Spinal cord (tissue), 10 donors: ENCODE measurements around the gene ACTR3C. TPM values are rescaled to one million over a fixed set of nuclear protein-coding genes. Genes with fewer than 3 reads are reported as not detected.
A peak's percentile ranks its signal among the peaks of the same experiment; 100 is the strongest.
"Not testable (repeated sequence)": the region's sequence is repeated elsewhere in the genome, so short reads cannot be mapped to it uniquely, and the experiment has no call there.

Experiments used
- DNase-seq, 6 donors: peaks; one replicate each; pipeline versions ENCODE4 v3.0.0 to v3.0.0-alpha.2; 2013 to 2015; ENCODE audit warnings: low spot score in 6 of 6, low read depth in 4 of 6
- H3K27ac ChIP-seq: one replicate; pipeline ENCODE4 v1.5.1; 2013; ENCODE audit warnings: low read depth, low read length, control low read depth
- H3K27me3 ChIP-seq: one replicate; pipeline ENCODE4 v1.6.1; 2013; ENCODE audit warnings: low read length; ENCODE audit not compliant: control insufficient read depth, insufficient read depth
- H3K36me3 ChIP-seq: one replicate; pipeline ENCODE4 v1.6.1; 2013; ENCODE audit warnings: low read length; ENCODE audit not compliant: control insufficient read depth, insufficient read depth
- H3K4me1 ChIP-seq: one replicate; pipeline ENCODE4 v1.6.1; 2013; ENCODE audit warnings: low read length; ENCODE audit not compliant: control insufficient read depth, insufficient read depth
- H3K4me3 ChIP-seq: one replicate; pipeline ENCODE4 v1.5.1; 2013; ENCODE audit warnings: low read depth, low read length, control low read depth
- H3K9me3 ChIP-seq: one replicate; pipeline ENCODE4 v1.6.1; 2013; ENCODE audit warnings: low read length; ENCODE audit not compliant: control insufficient read depth, insufficient read depth
- WGBS: methylation state at CpG from one replicate; pipeline ENCODE4 v1.1.5; 2013; ENCODE audit warnings: missing lambda C conversion rate; ENCODE audit not compliant: insufficient coverage; 5-methylcytosine and 5-hydroxymethylcytosine counted together
- polyA plus RNA-seq, 2 donors: library from polyadenylated mRNA; unstranded; fragments of 120-200 nt; gene quantifications; one replicate each; pipeline ENCODE4 v1.2.1, GENCODE V29; 2013; ENCODE audit not compliant: insufficient read length in 2 of 2
- total RNA-seq, 2 donors: library from RNA; depleted of rRNA in 1 of 2; stranded (reverse); fragments of 120-200 nt in 1 of 2; fragments of >200 nt in 1 of 2; gene quantifications; one replicate each; pipeline versions ENCODE4 v1.2.3 to v1.2.4, GENCODE V29; 2013 to 2014
- donor health status: healthy.

ACTR3C gene
- total and polyA plus RNA-seq, 4 donors: 1.1 to 5.8 (median 4.3) TPM

GRCh38 chr7:150317748-150318444 lies 5.4 kb downstream of the ACTR3C start:
- Histone ChIP-seq H3K4me3 (no peak overlapping the region), H3K4me1 (peaks cover 4% of the 10 kb centered on the region), H3K9me3 (no peaks in the 10 kb centered on the region), H3K27me3 (no peaks in the 10 kb centered on the region), H3K27ac (no peak overlapping the region), H3K36me3 (no peaks in the 10 kb centered on the region)
- WGBS: 42% methylated on average over 6 of the region's 7 CpGs
- DNase-seq: no peak

GRCh38 chr7:150316987-150317386 lies 6.4 kb downstream of the ACTR3C start:
- H3K4me1 ChIP-seq, DNase-seq, H3K36me3 ChIP-seq, H3K9me3 ChIP-seq, H3K27me3 ChIP-seq, H3K27ac ChIP-seq, H3K4me3 ChIP-seq: not testable (repeated sequence)
- 89% methylated on average over 4 of the region's 6 CpGs for WGBS

GRCh38 chr7:150314639-150315239 lies 8.6 kb downstream of the ACTR3C start:
- no peak for DNase-seq
- H3K36me3 ChIP-seq: no peaks in the 10 kb centered on the region
- WGBS: 100% methylated on average over 2 of the region's 5 CpGs
- H3K27ac ChIP-seq: no peak overlapping the region
- no peak overlapping the region for H3K4me3 ChIP-seq
- H3K4me1 ChIP-seq: no peaks in the 10 kb centered on the region
- no peaks in the 10 kb centered on the region for H3K9me3 ChIP-seq
- H3K27me3 ChIP-seq: no peaks in the 10 kb centered on the region

GRCh38 chr7:150313870-150314269 lies 9.5 kb downstream of the ACTR3C start:
- 94% methylated on average over 5 of the region's 6 CpGs for WGBS
- Histone ChIP-seq H3K4me1 (no peaks in the 10 kb centered on the region), H3K36me3 (no peaks in the 10 kb centered on the region), H3K9me3 (no peaks in the 10 kb centered on the region), H3K27me3 (no peaks in the 10 kb centered on the region), H3K27ac (no peak overlapping the region), H3K4me3 (no peak overlapping the region)
- DNase-seq: no peak

- DNase-seq: no peak
- Histone ChIP-seq H3K4me1 (no peaks in the 10 kb centered on the region), H3K4me3 (no peak overlapping the region), H3K27ac (no peak overlapping the region), H3K9me3 (no peaks in the 10 kb centered on the region), H3K27me3 (no peaks in the 10 kb centered on the region), H3K36me3 (no peaks in the 10 kb centered on the region)
- WGBS: 100% methylated on average over 1 of the region's 3 CpGs
These were observed 10.0 kb downstream of the ACTR3C start for GRCh38 chr7:150313367-150313809.

GRCh38 chr7:150312649-150313366 lies 10.5 kb downstream of the ACTR3C start:
- not testable (repeated sequence) for H3K9me3 ChIP-seq, DNase-seq, H3K36me3 ChIP-seq, H3K27me3 ChIP-seq, H3K27ac ChIP-seq, H3K4me3 ChIP-seq, H3K4me1 ChIP-seq
- 78% methylated on average over 4 of the region's 7 CpGs for WGBS

GRCh38 chr7:150311711-150312110 lies 11.6 kb downstream of the ACTR3C start:
- H3K4me3 ChIP-seq: no peak overlapping the region
- H3K36me3 ChIP-seq: no peaks in the 10 kb centered on the region
- peak in 1 of 6 donors; percentile 38 for DNase-seq
- H3K9me3 ChIP-seq: no peaks in the 10 kb centered on the region
- H3K27me3 ChIP-seq: no peaks in the 10 kb centered on the region
- 38% methylated on average over 5 of the region's 5 CpGs for WGBS
- no peak overlapping the region for H3K27ac ChIP-seq
- no peaks in the 10 kb centered on the region for H3K4me1 ChIP-seq

GRCh38 chr7:150311146-150311545 lies 12.2 kb downstream of the ACTR3C start:
- Histone ChIP-seq H3K9me3 (no peaks in the 10 kb centered on the region), H3K4me1 (no peaks in the 10 kb centered on the region), H3K36me3 (no peaks in the 10 kb centered on the region), H3K4me3 (no peak overlapping the region), H3K27me3 (no peaks in the 10 kb centered on the region), H3K27ac (no peak overlapping the region)
- no peak for DNase-seq
- WGBS: 89% methylated on average over 4 of the region's 4 CpGs

- DNase-seq: no peak
- H3K36me3 ChIP-seq: no peaks in the 10 kb centered on the region
- no peak overlapping the region for H3K4me3 ChIP-seq
- no peaks in the 10 kb centered on the region for H3K27me3 ChIP-seq
- no peaks in the 10 kb centered on the region for H3K9me3 ChIP-seq
- no peak overlapping the region for H3K27ac ChIP-seq
- H3K4me1 ChIP-seq: no peaks in the 10 kb centered on the region
These were observed 14.8 kb downstream of the ACTR3C start for GRCh38 chr7:150308575-150308974.

GRCh38 chr7:150307904-150308303 lies 15.4 kb downstream of the ACTR3C start:
- Histone ChIP-seq H3K27me3 (no peaks in the 10 kb centered on the region), H3K27ac (no peak overlapping the region), H3K4me1 (no peaks in the 10 kb centered on the region), H3K36me3 (no peaks in the 10 kb centered on the region), H3K9me3 (no peaks in the 10 kb centered on the region), H3K4me3 (no peak overlapping the region)
- no peak for DNase-seq
- WGBS: 87% methylated on average over 9 of the region's 9 CpGs
